Endothelial cell (in vitro differentiated cells): Measurements from ENCODE around the gene SGSM1. TPM values are rescaled to one million over a fixed set of nuclear protein-coding genes. Genes with fewer than 3 reads are reported as not detected.

Experiments used
- DNase-seq: peaks from one replicate; pipeline ENCODE4 v3.0.0; 2021; ENCODE audit warnings: low spot score
- H3K27ac Mint-ChIP-seq: one replicate; pipeline ENCODE4 v1.8.0; 2021; ENCODE audit warnings: mixed read lengths, inconsistent platforms; ENCODE audit not compliant: unreplicated experiment
- H3K27me3 Mint-ChIP-seq: one replicate; pipeline ENCODE4 v1.8.0; 2021; ENCODE audit warnings: mild to moderate bottlenecking, moderate library complexity, mixed read lengths, inconsistent platforms; ENCODE audit not compliant: unreplicated experiment
- H3K36me3 Mint-ChIP-seq: one replicate; pipeline ENCODE4 v1.8.0; 2021; ENCODE audit warnings: mild to moderate bottlenecking, low read depth, mixed read lengths, inconsistent platforms; ENCODE audit not compliant: unreplicated experiment
- H3K4me1 Mint-ChIP-seq: one replicate; pipeline ENCODE4 v1.8.0; 2021; ENCODE audit warnings: mild to moderate bottlenecking, mixed read lengths, inconsistent platforms; ENCODE audit not compliant: unreplicated experiment
- H3K4me3 Mint-ChIP-seq: one replicate; pipeline ENCODE4 v1.8.0; 2021; ENCODE audit warnings: mild to moderate bottlenecking, mixed read lengths, inconsistent platforms; ENCODE audit not compliant: unreplicated experiment
- H3K9me3 Mint-ChIP-seq: one replicate; pipeline ENCODE4 v1.8.0; 2021; ENCODE audit warnings: mixed read lengths, inconsistent platforms; ENCODE audit not compliant: unreplicated experiment
- CTCF ChIP-seq: fragments of 200-600 bp; sonication (generic); IDR thresholded peaks from one replicate; pipeline ENCODE4 v1.5.0; 2021; ENCODE audit warnings: antibody characterized with exemption; ENCODE audit not compliant: unreplicated experiment
- total RNA-seq: library from RNA; stranded (reverse); fragmentation: NEBNext Ultra II Directional; extraction: Animal tissue kit (Norgen Biotek cat#: 25700); gene quantifications from one replicate; pipeline ENCODE4 v1.2.1, GENCODE V29; 2021; ENCODE audit not compliant: unreplicated experiment

The SGSM1 gene
- total RNA-seq, 1 donor from 2014 or later = 2.4 TPM

- TF ChIP-seq CTCF = no peak
- DNase-seq = no peak
- H3K27ac Mint-ChIP-seq = peak overlapping the region; percentile 99
- H3K4me1 Mint-ChIP-seq = peaks cover 31% of the 10 kb centered on the region
- no peaks in the 10 kb centered on the region for H3K9me3 Mint-ChIP-seq
- H3K4me3 Mint-ChIP-seq = peak overlapping the region; percentile 99
- no peaks in the 10 kb centered on the region for H3K36me3 Mint-ChIP-seq
- peaks cover 3% of the 10 kb centered on the region for H3K27me3 Mint-ChIP-seq
These were observed 147.5 kb downstream of the SGSM1 start for GRCh38 chr22:24953384-24954113.

- Mint-ChIP-seq H3K27me3 (peaks cover 3% of the 10 kb centered on the region), H3K4me3 (peak overlapping the region; percentile 89), H3K9me3 (no peaks in the 10 kb centered on the region), H3K4me1 (peaks cover 31% of the 10 kb centered on the region), H3K27ac (peak overlapping the region; percentile 72), H3K36me3 (no peaks in the 10 kb centered on the region)
- no peak for TF ChIP-seq CTCF
- no peak for DNase-seq
These were observed 148.1 kb downstream of the SGSM1 start for GRCh38 chr22:24954114-24954463.

- H3K4me3 Mint-ChIP-seq = peak overlapping the region; percentile 22
- H3K27ac Mint-ChIP-seq = no peak overlapping the region
- H3K4me1 Mint-ChIP-seq = peaks cover 31% of the 10 kb centered on the region
- H3K36me3 Mint-ChIP-seq = no peaks in the 10 kb centered on the region
- DNase-seq = no peak
- no peaks in the 10 kb centered on the region for H3K9me3 Mint-ChIP-seq
- TF ChIP-seq CTCF = no peak
- peaks cover 3% of the 10 kb centered on the region for H3K27me3 Mint-ChIP-seq
These were observed 148.8 kb downstream of the SGSM1 start for GRCh38 chr22:24954856-24955255.

- no peaks in the 10 kb centered on the region for H3K36me3 Mint-ChIP-seq
- TF ChIP-seq CTCF = no peak
- peaks cover 22% of the 10 kb centered on the region for H3K4me1 Mint-ChIP-seq
- no peak for DNase-seq
- no peak overlapping the region for H3K4me3 Mint-ChIP-seq
- no peak overlapping the region for H3K27ac Mint-ChIP-seq
- peaks cover 3% of the 10 kb centered on the region for H3K27me3 Mint-ChIP-seq
- no peaks in the 10 kb centered on the region for H3K9me3 Mint-ChIP-seq
These were observed 151.0 kb downstream of the SGSM1 start for GRCh38 chr22:24957043-24957442.

GRCh38 chr22:24961217-24961844 lies 155.3 kb downstream of the SGSM1 start:
- Mint-ChIP-seq H3K27ac (peak overlapping the region; percentile 1), H3K27me3 (no peaks in the 10 kb centered on the region), H3K9me3 (no peaks in the 10 kb centered on the region), H3K4me1 (peaks cover 19% of the 10 kb centered on the region), H3K4me3 (peak overlapping the region; percentile 35), H3K36me3 (no peaks in the 10 kb centered on the region)
- no peak for TF ChIP-seq CTCF
- DNase-seq = no peak
